PC-9 (cell line): ENCODE measurements around the gene ADAT2.

Source experiments
- CTCF ChIP-seq: fragments of 200-600 bp; sonication (generic); conservative IDR thresholded peaks from 2 replicates; pipeline ENCODE4 v1.6.1; 2017; ENCODE audit warnings: mixed run types, antibody characterized with exemption, mild to moderate bottlenecking, moderate library complexity
- EZH2 ChIP-seq: fragments of 200-600 bp; sonication (generic); IDR thresholded peaks from 2 replicates; pipeline ENCODE4 v1.8.0; 2017; ENCODE audit warnings: antibody characterized with exemption, low read depth

- TF ChIP-seq CTCF: no peak
- no peak for TF ChIP-seq EZH2
Measured at GRCh38 chr6:143441680-143442545, 8.6 kb downstream of the ADAT2 start.
